ENCODE measurements around the gene WDR27.

DNA sequence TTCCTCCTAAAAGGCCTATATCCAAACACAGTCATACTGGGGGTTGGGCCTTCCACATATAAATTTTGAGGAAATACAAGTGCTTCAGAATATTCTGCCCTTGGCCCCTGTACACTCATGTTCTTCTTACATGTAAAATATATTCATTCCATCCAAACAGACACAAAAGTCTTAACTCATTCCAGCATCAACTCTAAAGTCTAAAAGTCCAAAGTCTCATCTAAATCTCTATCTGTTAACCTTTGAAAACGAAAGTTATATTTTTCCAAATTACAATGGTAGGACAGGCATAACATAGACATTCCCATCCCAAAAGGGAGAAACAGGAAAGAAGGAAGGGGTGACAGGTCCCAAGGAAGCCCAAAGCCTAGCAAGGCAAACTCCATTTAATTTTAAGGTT, 232.8 kb downstream of the WDR27 start:
- TF ChIP-seq EP300 (IDR thresholded peaks at IDR 0.05; ENCODE audit: borderline replicate concordance), result no peak
- no peak for TF ChIP-seq NFIC (IDR thresholded peaks at IDR 0.05)
- TF ChIP-seq YY1 (IDR thresholded peaks at IDR 0.05; ENCODE audit: low read depth), result no peak
- TF ChIP-seq, protein P1, sequence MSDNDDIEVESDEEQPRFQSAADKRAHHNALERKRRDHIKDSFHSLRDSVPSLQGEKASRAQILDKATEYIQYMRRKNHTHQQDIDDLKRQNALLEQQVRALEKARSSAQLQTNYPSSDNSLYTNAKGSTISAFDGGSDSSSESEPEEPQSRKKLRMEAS (IDR thresholded peaks at IDR 0.05), result no peak
- no peak for TF ChIP-seq RAD21 (IDR thresholded peaks at IDR 0.05; ENCODE audit: low read depth)
- no peak for TF ChIP-seq EGR1 (IDR thresholded peaks at IDR 0.05)
- no peak for TF ChIP-seq TEAD4 (IDR thresholded peaks at IDR 0.05)
- TF ChIP-seq, protein P2, sequence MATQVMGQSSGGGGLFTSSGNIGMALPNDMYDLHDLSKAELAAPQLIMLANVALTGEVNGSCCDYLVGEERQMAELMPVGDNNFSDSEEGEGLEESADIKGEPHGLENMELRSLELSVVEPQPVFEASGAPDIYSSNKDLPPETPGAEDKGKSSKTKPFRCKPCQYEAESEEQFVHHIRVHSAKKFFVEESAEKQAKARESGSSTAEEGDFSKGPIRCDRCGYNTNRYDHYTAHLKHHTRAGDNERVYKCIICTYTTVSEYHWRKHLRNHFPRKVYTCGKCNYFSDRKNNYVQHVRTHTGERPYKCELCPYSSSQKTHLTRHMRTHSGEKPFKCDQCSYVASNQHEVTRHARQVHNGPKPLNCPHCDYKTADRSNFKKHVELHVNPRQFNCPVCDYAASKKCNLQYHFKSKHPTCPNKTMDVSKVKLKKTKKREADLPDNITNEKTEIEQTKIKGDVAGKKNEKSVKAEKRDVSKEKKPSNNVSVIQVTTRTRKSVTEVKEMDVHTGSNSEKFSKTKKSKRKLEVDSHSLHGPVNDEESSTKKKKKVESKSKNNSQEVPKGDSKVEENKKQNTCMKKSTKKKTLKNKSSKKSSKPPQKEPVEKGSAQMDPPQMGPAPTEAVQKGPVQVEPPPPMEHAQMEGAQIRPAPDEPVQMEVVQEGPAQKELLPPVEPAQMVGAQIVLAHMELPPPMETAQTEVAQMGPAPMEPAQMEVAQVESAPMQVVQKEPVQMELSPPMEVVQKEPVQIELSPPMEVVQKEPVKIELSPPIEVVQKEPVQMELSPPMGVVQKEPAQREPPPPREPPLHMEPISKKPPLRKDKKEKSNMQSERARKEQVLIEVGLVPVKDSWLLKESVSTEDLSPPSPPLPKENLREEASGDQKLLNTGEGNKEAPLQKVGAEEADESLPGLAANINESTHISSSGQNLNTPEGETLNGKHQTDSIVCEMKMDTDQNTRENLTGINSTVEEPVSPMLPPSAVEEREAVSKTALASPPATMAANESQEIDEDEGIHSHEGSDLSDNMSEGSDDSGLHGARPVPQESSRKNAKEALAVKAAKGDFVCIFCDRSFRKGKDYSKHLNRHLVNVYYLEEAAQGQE (IDR thresholded peaks at IDR 0.05; ENCODE audit: low read depth), result no peak
- no peak for TF ChIP-seq CEBPB (IDR thresholded peaks at IDR 0.05)
- no peak for TF ChIP-seq FOXM1 (IDR thresholded peaks at IDR 0.05; ENCODE audit: borderline replicate concordance, low read depth)
- TF ChIP-seq, protein P3, sequence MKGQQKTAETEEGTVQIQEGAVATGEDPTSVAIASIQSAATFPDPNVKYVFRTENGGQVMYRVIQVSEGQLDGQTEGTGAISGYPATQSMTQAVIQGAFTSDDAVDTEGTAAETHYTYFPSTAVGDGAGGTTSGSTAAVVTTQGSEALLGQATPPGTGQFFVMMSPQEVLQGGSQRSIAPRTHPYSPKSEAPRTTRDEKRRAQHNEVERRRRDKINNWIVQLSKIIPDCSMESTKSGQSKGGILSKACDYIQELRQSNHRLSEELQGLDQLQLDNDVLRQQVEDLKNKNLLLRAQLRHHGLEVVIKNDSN (IDR thresholded peaks at IDR 0.05), result no peak
- TF ChIP-seq TAF1 (IDR thresholded peaks at IDR 0.05; ENCODE audit: low read depth), result no peak
- TF ChIP-seq CREB1 (IDR thresholded peaks at IDR 0.05; ENCODE audit: low read depth), result no peak
